ENCODE results near the gene FBXL16.

DNA sequence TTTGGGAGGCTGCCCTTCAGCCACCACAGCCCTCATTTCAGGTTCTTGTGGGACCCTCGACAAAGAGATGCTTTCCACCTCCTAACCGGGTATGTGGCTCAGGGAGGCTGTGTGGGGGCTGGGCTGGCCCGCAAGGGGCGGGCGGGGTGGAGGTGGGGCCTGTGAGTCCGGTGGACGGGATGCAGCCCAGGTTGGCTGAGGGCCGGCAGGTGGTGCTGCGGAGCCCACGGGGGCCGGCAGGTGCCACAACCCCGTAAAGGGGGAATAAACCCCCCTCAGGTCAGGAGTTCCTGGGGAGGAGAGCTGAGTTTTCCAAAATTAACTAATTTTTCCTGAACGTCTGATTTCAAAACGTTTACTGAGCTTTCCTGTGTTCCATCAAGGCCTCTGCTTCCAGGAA lies 40.1 kb upstream of the FBXL16 start:
- no peak for TF ChIP-seq RXRA (IDR thresholded peaks at IDR 0.05)
- TF ChIP-seq, protein P1, sequence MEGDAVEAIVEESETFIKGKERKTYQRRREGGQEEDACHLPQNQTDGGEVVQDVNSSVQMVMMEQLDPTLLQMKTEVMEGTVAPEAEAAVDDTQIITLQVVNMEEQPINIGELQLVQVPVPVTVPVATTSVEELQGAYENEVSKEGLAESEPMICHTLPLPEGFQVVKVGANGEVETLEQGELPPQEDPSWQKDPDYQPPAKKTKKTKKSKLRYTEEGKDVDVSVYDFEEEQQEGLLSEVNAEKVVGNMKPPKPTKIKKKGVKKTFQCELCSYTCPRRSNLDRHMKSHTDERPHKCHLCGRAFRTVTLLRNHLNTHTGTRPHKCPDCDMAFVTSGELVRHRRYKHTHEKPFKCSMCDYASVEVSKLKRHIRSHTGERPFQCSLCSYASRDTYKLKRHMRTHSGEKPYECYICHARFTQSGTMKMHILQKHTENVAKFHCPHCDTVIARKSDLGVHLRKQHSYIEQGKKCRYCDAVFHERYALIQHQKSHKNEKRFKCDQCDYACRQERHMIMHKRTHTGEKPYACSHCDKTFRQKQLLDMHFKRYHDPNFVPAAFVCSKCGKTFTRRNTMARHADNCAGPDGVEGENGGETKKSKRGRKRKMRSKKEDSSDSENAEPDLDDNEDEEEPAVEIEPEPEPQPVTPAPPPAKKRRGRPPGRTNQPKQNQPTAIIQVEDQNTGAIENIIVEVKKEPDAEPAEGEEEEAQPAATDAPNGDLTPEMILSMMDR (IDR thresholded peaks at IDR 0.05; ENCODE audit: low read depth, low read length, missing input control), result no peak
- no peak for TF ChIP-seq EGR1 (IDR thresholded peaks at IDR 0.05; ENCODE audit: low read depth in 2 of 2)
- TF ChIP-seq YY1 (IDR thresholded peaks at IDR 0.05), result no peak
- TF ChIP-seq JUND (IDR thresholded peaks at IDR 0.05), result no peak
- TF ChIP-seq GABPA (IDR thresholded peaks at IDR 0.05 in 1 of 2, conservative IDR thresholded peaks at IDR 0.05 in 1 of 2), result no peak
- TF ChIP-seq HNF4A (conservative IDR thresholded peaks at IDR 0.05), result no peak
- no peak for TF ChIP-seq TAF1 (conservative IDR thresholded peaks at IDR 0.05)
- TF ChIP-seq, protein P2, sequence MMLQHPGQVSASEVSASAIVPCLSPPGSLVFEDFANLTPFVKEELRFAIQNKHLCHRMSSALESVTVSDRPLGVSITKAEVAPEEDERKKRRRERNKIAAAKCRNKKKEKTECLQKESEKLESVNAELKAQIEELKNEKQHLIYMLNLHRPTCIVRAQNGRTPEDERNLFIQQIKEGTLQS (IDR thresholded peaks at IDR 0.05), result no peak
- TF ChIP-seq, protein P3, sequence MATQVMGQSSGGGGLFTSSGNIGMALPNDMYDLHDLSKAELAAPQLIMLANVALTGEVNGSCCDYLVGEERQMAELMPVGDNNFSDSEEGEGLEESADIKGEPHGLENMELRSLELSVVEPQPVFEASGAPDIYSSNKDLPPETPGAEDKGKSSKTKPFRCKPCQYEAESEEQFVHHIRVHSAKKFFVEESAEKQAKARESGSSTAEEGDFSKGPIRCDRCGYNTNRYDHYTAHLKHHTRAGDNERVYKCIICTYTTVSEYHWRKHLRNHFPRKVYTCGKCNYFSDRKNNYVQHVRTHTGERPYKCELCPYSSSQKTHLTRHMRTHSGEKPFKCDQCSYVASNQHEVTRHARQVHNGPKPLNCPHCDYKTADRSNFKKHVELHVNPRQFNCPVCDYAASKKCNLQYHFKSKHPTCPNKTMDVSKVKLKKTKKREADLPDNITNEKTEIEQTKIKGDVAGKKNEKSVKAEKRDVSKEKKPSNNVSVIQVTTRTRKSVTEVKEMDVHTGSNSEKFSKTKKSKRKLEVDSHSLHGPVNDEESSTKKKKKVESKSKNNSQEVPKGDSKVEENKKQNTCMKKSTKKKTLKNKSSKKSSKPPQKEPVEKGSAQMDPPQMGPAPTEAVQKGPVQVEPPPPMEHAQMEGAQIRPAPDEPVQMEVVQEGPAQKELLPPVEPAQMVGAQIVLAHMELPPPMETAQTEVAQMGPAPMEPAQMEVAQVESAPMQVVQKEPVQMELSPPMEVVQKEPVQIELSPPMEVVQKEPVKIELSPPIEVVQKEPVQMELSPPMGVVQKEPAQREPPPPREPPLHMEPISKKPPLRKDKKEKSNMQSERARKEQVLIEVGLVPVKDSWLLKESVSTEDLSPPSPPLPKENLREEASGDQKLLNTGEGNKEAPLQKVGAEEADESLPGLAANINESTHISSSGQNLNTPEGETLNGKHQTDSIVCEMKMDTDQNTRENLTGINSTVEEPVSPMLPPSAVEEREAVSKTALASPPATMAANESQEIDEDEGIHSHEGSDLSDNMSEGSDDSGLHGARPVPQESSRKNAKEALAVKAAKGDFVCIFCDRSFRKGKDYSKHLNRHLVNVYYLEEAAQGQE (IDR thresholded peaks at IDR 0.05), result no peak
- TF ChIP-seq, protein P4, sequence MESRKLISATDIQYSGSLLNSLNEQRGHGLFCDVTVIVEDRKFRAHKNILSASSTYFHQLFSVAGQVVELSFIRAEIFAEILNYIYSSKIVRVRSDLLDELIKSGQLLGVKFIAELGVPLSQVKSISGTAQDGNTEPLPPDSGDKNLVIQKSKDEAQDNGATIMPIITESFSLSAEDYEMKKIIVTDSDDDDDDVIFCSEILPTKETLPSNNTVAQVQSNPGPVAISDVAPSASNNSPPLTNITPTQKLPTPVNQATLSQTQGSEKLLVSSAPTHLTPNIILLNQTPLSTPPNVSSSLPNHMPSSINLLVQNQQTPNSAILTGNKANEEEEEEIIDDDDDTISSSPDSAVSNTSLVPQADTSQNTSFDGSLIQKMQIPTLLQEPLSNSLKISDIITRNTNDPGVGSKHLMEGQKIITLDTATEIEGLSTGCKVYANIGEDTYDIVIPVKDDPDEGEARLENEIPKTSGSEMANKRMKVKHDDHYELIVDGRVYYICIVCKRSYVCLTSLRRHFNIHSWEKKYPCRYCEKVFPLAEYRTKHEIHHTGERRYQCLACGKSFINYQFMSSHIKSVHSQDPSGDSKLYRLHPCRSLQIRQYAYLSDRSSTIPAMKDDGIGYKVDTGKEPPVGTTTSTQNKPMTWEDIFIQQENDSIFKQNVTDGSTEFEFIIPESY (IDR thresholded peaks at IDR 0.05), result no peak
- TF ChIP-seq, protein P5, sequence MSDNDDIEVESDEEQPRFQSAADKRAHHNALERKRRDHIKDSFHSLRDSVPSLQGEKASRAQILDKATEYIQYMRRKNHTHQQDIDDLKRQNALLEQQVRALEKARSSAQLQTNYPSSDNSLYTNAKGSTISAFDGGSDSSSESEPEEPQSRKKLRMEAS (IDR thresholded peaks at IDR 0.05), result no peak
- no peak for TF ChIP-seq RAD21 (IDR thresholded peaks at IDR 0.05)

All from liver (tissue), 3 donors.